Keratinocyte (primary cell): ENCODE measurements around the gene RGMA. TPM values are rescaled to one million over a fixed set of nuclear protein-coding genes. Genes with fewer than 3 reads are reported as not detected.

Source experiments
- DNase-seq: peaks from one replicate; pipeline ENCODE4 v3.0.0-alpha.2; 2011; ENCODE audit warnings: low read depth, missing footprints, low spot score
- FAIRE-seq: peaks from 2 replicates; lab custom pipeline; 2011; peaks lifted over from hg19 to GRCh38; lab: Jason Lieb, UNC
- H2AFZ ChIP-seq: 2 replicates; pipeline ENCODE4 v1.6.0; 2012; ENCODE audit warnings: low read length, control low read depth, inconsistent platforms; ENCODE audit not compliant: control insufficient read depth
- H3K27ac ChIP-seq: 2 replicates; pipeline ENCODE4 v1.5.1; 2011; ENCODE audit warnings: low read length; ENCODE audit not compliant: control insufficient read depth, insufficient read depth
- H3K27me3 ChIP-seq: 3 replicates; pipeline ENCODE4 v1.6.0; 2011; ENCODE audit warnings: low read length; ENCODE audit not compliant: control insufficient read depth, insufficient read depth; ENCODE audit errors: extremely low read depth
- H3K36me3 ChIP-seq, 2 experiments: 2 replicates in 1 of 2; 3 replicates in 1 of 2; pipeline ENCODE4 v1.5.1; 2011; ENCODE audit warnings: low read length in 2 of 2, mild to moderate bottlenecking in 1 of 2; ENCODE audit not compliant: control insufficient read depth in 2 of 2, insufficient read depth in 2 of 2; ENCODE audit errors: extremely low read depth in 1 of 2
- H3K4me1 ChIP-seq: 3 replicates; pipeline ENCODE4 v1.5.1; 2011; ENCODE audit warnings: low read length; ENCODE audit not compliant: control insufficient read depth, insufficient read depth; ENCODE audit errors: extremely low read depth
- H3K4me2 ChIP-seq: 3 replicates; pipeline ENCODE4 v1.6.0; 2011; ENCODE audit warnings: low read depth, low read length; ENCODE audit not compliant: control insufficient read depth, insufficient read depth; ENCODE audit errors: extremely low read depth
- H3K4me3 ChIP-seq, 3 experiments: fragments of 200-600 bp in 1 of 3; sonication (generic) in 1 of 3; 2 replicates in 2 of 3; 3 replicates in 1 of 3; pipeline ENCODE4 v1.5.1; 2011 to 2016; ENCODE audit warnings: low read length in 3 of 3, mild to moderate bottlenecking in 3 of 3, control low read depth in 2 of 3, inconsistent platforms in 1 of 3, low read depth in 1 of 3, mixed read lengths in 1 of 3, mixed run types in 1 of 3, moderate library complexity in 1 of 3; ENCODE audit not compliant: control insufficient read depth in 2 of 3, insufficient read depth in 2 of 3; ENCODE audit errors: extremely low read depth in 1 of 3
- H3K79me2 ChIP-seq: 2 replicates; pipeline ENCODE4 v1.6.0; 2012; ENCODE audit warnings: low read length; ENCODE audit not compliant: control insufficient read depth, insufficient read depth
- H3K9ac ChIP-seq: 3 replicates; pipeline ENCODE4 v1.6.0; 2011; ENCODE audit warnings: low read length; ENCODE audit not compliant: control insufficient read depth, insufficient read depth; ENCODE audit errors: extremely low read depth
- H3K9me1 ChIP-seq: 3 replicates; pipeline ENCODE4 v1.6.0; 2011; ENCODE audit warnings: low read length; ENCODE audit not compliant: control insufficient read depth, insufficient read depth; ENCODE audit errors: extremely low read depth
- H3K9me3 ChIP-seq: 2 replicates; pipeline ENCODE4 v1.5.1; 2012; ENCODE audit warnings: low read depth, low read length; ENCODE audit not compliant: control insufficient read depth
- H4K20me1 ChIP-seq: 3 replicates; pipeline ENCODE4 v1.6.0; 2011; ENCODE audit warnings: low read length; ENCODE audit not compliant: control insufficient read depth, insufficient read depth; ENCODE audit errors: extremely low read depth
- EZH2 ChIP-seq: IDR thresholded peaks from one replicate; pipeline ENCODE4 v1.6.1; 2012; ENCODE audit warnings: inconsistent platforms, mild to moderate bottlenecking, low read length, moderate library complexity
- dilution Hi-C: fragments of 300-500 bp; cut with MboI; formaldehyde crosslinking; loops from one replicate; pipeline ENCODE4 v1.7.0; 2020; ENCODE audit warnings: low sequenced_read_pairs; ENCODE audit not compliant: extremely low pct_ligation_motif_present
- polyA plus RNA-seq, 5 experiments: library from polyadenylated mRNA; depleted of rRNA in 3 of 5; stranded (reverse) in 3 of 5; stranded (forward) in 1 of 5; unstranded in 1 of 5; fragments of >200 nt; gene quantifications; 1 replicate in 1 of 5; 2 replicates in 3 of 5; 3 replicates in 1 of 5; pipeline versions ENCODE4 v1.2.1 to v1.2.3, GENCODE V29; 2011 to 2012; ENCODE audit warnings: missing spikeins in 2 of 5, low read depth in 1 of 5, low replicate concordance in 1 of 5
- TF ChIP-seq, protein P1 (sequence below), 3 experiments: IDR thresholded peaks in 1 of 3; conservative IDR thresholded peaks in 1 of 3; optimal IDR thresholded peaks in 1 of 3; 2 replicates in 2 of 3; 3 replicates in 1 of 3; pipeline versions ENCODE3 to v1.5.1; 2011; ENCODE audit warnings: low read length in 3 of 3, mild to moderate bottlenecking in 3 of 3, moderate library complexity in 2 of 3, control low read depth in 1 of 3, inconsistent platforms in 1 of 3; ENCODE audit not compliant: insufficient read depth in 2 of 3; ENCODE audit errors: extremely low read depth in 1 of 3

The RGMA gene
- polyA plus RNA-seq, 1 donor (not counting 4 experiments of a cell fraction or from before 2014, with no cell fraction given) = 0.18 TPM

DNA sequence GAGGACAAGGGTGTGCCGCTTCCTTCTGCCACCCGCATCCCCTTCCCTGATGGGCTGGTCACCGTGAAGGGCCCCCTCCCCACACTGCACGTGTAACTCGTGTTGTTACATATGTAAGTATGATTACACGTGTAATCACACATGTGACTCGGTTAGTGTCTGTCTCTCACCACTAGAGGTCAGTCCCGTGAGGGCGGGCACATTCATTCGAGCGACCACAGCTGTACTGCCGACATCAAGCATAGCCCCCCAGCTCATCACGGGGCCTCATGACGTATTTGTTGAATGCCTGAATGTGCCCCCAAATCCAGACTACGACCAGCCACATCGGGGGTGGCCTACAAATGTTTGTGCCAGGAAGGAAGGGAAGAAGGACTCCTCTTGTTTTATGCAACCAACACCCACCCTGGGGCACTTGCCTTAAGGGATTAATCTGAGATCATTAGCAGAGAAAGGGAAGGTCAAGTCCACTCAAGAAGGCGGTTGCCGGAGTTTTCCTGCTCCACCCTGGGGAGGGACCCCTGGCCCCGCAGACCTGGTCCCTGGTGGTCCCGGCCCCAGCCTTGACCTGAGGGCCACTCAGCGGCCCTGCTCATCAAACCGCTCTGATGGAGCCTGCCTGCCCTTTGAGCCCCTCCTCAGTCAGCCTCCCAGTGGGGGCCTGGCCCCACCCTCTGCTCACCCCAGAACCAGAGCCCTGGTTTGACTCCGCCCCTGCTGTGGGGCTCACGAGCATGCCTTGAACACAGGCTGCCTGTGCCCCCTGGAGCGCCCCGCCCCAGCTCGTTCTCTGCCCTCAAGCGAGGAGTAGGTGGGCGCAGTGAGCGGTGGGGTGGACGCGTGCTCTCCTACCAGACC, 52.8 kb downstream of the RGMA start:
- H3K27me3 ChIP-seq = peaks cover 8% of the 10 kb centered on the region
- H3K9me1 ChIP-seq = no peaks in the 10 kb centered on the region
- H3K9me3 ChIP-seq = no peaks in the 10 kb centered on the region
- H3K9ac ChIP-seq = no peak overlapping the region
- no peak overlapping the region for H3K27ac ChIP-seq
- H3K36me3 ChIP-seq = no peaks in the 10 kb centered on the region
- FAIRE-seq (no peak), DNase-seq (no peak)
- H3K79me2 ChIP-seq = no peaks in the 10 kb centered on the region
- TF ChIP-seq, protein P1, sequence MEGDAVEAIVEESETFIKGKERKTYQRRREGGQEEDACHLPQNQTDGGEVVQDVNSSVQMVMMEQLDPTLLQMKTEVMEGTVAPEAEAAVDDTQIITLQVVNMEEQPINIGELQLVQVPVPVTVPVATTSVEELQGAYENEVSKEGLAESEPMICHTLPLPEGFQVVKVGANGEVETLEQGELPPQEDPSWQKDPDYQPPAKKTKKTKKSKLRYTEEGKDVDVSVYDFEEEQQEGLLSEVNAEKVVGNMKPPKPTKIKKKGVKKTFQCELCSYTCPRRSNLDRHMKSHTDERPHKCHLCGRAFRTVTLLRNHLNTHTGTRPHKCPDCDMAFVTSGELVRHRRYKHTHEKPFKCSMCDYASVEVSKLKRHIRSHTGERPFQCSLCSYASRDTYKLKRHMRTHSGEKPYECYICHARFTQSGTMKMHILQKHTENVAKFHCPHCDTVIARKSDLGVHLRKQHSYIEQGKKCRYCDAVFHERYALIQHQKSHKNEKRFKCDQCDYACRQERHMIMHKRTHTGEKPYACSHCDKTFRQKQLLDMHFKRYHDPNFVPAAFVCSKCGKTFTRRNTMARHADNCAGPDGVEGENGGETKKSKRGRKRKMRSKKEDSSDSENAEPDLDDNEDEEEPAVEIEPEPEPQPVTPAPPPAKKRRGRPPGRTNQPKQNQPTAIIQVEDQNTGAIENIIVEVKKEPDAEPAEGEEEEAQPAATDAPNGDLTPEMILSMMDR (optimal IDR thresholded peaks at IDR 0.05 in 1 of 3, IDR thresholded peaks at IDR 0.05 in 1 of 3, conservative IDR thresholded peaks at IDR 0.05 in 1 of 3; ENCODE audit: extremely low read depth in 1 of 3, insufficient read depth in 2 of 3, low read length in 3 of 3) = peak; percentile 44 to 71 (median 50)
- no peak for TF ChIP-seq EZH2
- no peak overlapping the region for H3K4me2 ChIP-seq
- H3K4me1 ChIP-seq = peaks cover 7% of the 10 kb centered on the region
- H4K20me1 ChIP-seq = no peaks in the 10 kb centered on the region
- no peak overlapping the region for H3K4me3 ChIP-seq
- no peak overlapping the region for H2AFZ ChIP-seq
- dilution Hi-C loops = no loop called here

DNA sequence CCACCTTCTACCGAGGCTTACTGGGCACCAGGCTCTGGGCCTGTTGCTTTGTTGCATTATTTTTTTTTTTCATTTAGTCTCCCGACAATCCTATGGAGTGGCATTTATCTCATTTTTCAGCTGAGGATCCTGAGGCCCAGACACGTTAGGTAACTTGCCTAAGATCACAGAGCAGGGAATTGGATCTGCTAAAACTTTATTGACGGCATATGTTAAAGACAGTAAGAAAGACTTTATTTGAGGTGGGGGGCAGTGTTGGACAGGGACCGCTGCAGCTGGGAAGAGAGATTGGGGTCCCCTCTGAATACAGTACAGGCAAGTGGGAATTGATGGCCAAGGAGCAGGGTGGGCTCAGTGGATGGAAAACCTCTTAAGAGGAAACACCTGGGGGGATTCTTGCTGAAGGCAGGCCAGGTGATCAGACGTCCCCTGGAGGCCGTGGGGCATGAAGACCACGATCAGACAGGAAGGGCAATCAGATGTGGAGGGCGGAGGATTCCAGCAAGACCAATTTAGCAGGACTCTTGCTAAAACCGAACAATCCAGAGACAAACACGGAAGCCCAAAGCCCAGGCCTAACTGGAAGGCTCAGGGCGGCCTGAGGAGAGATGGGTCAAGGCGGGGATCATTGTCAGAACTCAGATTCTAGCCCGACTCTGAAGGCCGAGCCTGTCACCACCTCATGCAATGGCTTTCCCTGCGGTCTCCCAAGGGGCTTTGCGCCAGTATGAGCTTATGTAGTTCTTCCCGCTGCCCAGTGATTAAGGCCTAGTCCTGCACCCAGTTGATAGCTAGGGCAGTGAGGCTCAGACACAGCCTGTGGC, 53.7 kb downstream of the RGMA start:
- Histone ChIP-seq H2AFZ (no peak overlapping the region), H3K9ac (no peak overlapping the region), H3K4me1 (peaks cover 10% of the 10 kb centered on the region), H3K79me2 (no peaks in the 10 kb centered on the region), H3K27me3 (peaks cover under 1% of the 10 kb centered on the region), H3K27ac (no peak overlapping the region), H3K36me3 (no peaks in the 10 kb centered on the region), H3K4me3 (no peak overlapping the region), H3K9me3 (no peaks in the 10 kb centered on the region), H4K20me1 (no peaks in the 10 kb centered on the region), H3K9me1 (no peaks in the 10 kb centered on the region), H3K4me2 (no peak overlapping the region)
- TF ChIP-seq, protein P1 (optimal IDR thresholded peaks at IDR 0.05 in 1 of 3, IDR thresholded peaks at IDR 0.05 in 1 of 3, conservative IDR thresholded peaks at IDR 0.05 in 1 of 3; ENCODE audit: extremely low read depth in 1 of 3, insufficient read depth in 2 of 3, low read length in 3 of 3) = no peak
- TF ChIP-seq EZH2 = no peak
- dilution Hi-C loops = no loop called here
- DNase-seq (no peak), FAIRE-seq (no peak)
